ENCODE results near the gene EDAR. TPM values are rescaled to one million over a fixed set of nuclear protein-coding genes. Genes with fewer than 3 reads are reported as not detected.

EDAR gene
- 1 to 10 TPM in 1 of 4 donors, under 1 TPM in 2, not detected in 1; 0.38 to 5.0 (median 0.88) TPM for total RNA-seq

DNA sequence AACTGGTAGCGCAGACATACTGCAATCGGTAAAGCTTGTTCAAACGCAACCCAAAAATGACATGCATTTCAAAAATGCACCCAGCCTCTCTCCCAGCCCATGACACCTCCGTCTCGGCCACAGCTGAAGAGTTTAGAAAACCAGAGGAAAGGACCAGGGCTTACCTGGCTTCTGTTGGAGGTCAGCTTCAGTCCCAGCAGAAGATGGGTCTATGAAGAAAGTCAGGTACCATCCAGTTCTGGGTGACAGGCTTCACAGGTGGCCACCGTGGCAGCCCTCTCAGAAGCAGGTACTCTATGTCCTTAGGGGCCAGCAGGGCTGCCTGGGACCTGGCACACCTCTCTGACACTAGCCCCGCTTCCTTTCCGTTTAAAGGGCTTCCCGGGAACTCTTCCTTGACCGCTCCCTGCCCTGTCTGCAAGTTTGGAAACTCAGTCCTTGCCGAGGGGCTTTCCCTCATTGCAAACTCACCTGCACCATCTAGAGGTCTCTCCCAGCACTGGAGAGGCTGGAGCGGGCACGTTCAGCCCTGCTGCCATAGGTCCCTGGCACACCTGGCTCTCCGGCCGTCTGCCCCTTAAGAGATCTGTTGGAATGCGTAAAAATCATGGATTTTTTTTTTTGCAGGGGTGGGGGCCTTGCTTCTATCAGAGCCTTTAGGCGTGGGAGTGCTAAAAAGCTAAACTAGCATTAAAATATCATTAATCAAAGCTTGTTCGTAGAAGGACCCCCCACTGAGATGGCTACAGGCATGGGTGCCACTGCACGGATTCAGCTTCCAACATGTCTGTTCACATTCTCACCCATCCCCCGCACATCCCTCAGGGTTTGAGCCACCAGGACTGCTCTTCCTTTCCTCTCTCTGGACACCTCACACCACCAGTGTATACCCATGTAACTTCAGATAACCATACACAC lies at the start of gene EDAR:
Gene EDAR (minus strand): TSS at position 425 of the 918 bp plus-strand sequence. CDS start 58,206 bp downstream, outside the sequence.
- peak; percentile 23 to 67 (median 66) for DNase-seq
- H3K27me3 ChIP-seq, result no peaks in the 10 kb centered on the region
- no peaks in the 10 kb centered on the region for H3K36me3 ChIP-seq
- TF ChIP-seq, protein P1, sequence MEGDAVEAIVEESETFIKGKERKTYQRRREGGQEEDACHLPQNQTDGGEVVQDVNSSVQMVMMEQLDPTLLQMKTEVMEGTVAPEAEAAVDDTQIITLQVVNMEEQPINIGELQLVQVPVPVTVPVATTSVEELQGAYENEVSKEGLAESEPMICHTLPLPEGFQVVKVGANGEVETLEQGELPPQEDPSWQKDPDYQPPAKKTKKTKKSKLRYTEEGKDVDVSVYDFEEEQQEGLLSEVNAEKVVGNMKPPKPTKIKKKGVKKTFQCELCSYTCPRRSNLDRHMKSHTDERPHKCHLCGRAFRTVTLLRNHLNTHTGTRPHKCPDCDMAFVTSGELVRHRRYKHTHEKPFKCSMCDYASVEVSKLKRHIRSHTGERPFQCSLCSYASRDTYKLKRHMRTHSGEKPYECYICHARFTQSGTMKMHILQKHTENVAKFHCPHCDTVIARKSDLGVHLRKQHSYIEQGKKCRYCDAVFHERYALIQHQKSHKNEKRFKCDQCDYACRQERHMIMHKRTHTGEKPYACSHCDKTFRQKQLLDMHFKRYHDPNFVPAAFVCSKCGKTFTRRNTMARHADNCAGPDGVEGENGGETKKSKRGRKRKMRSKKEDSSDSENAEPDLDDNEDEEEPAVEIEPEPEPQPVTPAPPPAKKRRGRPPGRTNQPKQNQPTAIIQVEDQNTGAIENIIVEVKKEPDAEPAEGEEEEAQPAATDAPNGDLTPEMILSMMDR (IDR thresholded peaks at IDR 0.05), result peak in 3 of 6 experiments; percentile 58 to 68 (median 67)
- no peak for TF ChIP-seq POLR2A (IDR thresholded peaks at IDR 0.05)
- H3K4me3 ChIP-seq, result peak within 1 kb of the TSS; percentile 16 to 30 (median 24)
- peak within 1 kb of the TSS in 1 of 4 donors; percentile 28 for H3K27ac ChIP-seq
- peaks cover 0 to 21% (median 0%) of the 10 kb centered on the region in 4 donors for H3K4me1 ChIP-seq
- no peaks in the 10 kb centered on the region for H3K9me3 ChIP-seq

DNA sequence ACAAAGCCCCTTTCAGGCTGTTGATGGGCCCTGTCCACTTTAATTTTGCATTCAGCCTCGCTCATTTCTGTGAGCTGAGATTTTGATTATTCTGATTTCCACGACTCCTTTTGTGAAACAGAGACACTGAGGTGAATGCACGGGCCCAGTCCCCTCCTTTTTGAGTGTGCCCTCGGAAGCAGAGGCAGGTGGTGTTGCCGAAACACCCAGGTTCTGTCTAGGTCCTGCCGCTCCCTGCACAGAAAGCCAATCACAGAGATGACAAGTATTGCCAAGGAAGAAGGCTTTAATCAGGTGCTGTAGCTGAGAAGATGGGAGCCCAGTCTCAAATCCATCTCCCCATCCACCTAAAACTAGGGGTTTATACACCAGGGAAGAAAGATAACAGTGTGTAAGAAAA lies 44.2 kb upstream of the EDAR start:
- H3K27ac ChIP-seq, result peak overlapping the region; percentile 65 to 77 (median 74)
- H3K9me3 ChIP-seq, result no peaks in the 10 kb centered on the region
- no peak for TF ChIP-seq POLR2A (IDR thresholded peaks at IDR 0.05)
- TF ChIP-seq, protein P1 (IDR thresholded peaks at IDR 0.05), result no peak
- no peaks in the 10 kb centered on the region for H3K27me3 ChIP-seq
- peaks cover 0 to 5% (median 0%) of the 10 kb centered on the region in 4 donors for H3K4me1 ChIP-seq
- H3K4me3 ChIP-seq, result no peak overlapping the region
- no peaks in the 10 kb centered on the region for H3K36me3 ChIP-seq
- DNase-seq, result no peak

GRCh38 chr2:109032229-109032820 lies 43.3 kb upstream of the EDAR start:
- Histone ChIP-seq H3K4me1 (peaks cover 0 to 5% (median 0%) of the 10 kb centered on the region in 4 donors), H3K36me3 (no peaks in the 10 kb centered on the region), H3K9me3 (no peaks in the 10 kb centered on the region), H3K27ac (peak overlapping the region; percentile 65 to 77 (median 74)), H3K4me3 (peak overlapping the region; percentile 26 to 61 (median 52)), H3K27me3 (no peaks in the 10 kb centered on the region)
- DNase-seq, result peak in 2 of 3 donors; percentile 46 to 69
- TF ChIP-seq POLR2A (IDR thresholded peaks at IDR 0.05), result no peak
- TF ChIP-seq, protein P1 (IDR thresholded peaks at IDR 0.05), result no peak

DNA sequence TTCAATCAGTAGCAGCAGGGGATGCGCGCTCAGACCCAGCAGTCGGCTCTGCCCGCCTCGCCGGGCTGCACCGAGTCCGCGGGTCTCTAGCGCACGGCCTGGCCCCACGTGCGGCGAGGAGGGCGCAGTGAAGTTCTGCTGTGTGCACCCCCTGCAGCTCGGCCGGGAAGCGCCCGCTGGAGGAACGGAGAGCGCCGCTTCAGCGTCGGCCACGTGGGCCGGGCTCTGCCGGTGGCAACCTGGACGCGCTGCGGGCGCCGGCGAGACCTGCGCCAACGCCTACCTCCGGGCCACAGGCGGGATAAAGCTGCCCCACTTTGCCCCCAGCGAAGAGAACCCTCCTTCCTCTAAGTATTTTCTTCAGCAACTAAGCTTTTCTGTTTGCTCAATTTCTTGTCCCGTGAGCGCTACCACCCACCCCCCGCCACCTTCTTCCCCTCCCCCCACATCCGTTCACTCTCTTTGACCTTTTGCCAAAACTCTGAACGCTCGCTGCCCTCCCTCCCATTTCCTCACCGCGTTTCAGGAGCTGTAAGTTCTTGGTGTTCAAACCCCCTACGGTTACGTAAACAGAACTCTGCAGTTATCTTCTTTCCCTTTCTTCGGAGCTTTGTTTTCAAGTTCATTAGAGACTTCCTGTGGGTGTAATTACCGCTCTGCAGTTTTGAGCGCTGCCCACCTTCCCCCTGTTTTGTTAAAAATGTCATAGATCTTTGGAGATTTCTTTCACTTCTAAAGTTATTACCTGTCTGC lies 42.6 kb upstream of the EDAR start:
- peak overlapping the region; percentile 26 to 61 (median 52) for H3K4me3 ChIP-seq
- TF ChIP-seq POLR2A (IDR thresholded peaks at IDR 0.05), result peak in 1 of 2 donors; percentile 4
- TF ChIP-seq, protein P1 (IDR thresholded peaks at IDR 0.05), result peak in 1 of 6 experiments; percentile 19
- no peaks in the 10 kb centered on the region for H3K9me3 ChIP-seq
- H3K36me3 ChIP-seq, result no peaks in the 10 kb centered on the region
- DNase-seq, result peak; percentile 59 to 84 (median 70)
- no peaks in the 10 kb centered on the region for H3K27me3 ChIP-seq
- peak overlapping the region; percentile 67 to 84 (median 74) for H3K27ac ChIP-seq
- H3K4me1 ChIP-seq, result peaks cover 0 to 5% (median 0%) of the 10 kb centered on the region in 4 donors

DNA sequence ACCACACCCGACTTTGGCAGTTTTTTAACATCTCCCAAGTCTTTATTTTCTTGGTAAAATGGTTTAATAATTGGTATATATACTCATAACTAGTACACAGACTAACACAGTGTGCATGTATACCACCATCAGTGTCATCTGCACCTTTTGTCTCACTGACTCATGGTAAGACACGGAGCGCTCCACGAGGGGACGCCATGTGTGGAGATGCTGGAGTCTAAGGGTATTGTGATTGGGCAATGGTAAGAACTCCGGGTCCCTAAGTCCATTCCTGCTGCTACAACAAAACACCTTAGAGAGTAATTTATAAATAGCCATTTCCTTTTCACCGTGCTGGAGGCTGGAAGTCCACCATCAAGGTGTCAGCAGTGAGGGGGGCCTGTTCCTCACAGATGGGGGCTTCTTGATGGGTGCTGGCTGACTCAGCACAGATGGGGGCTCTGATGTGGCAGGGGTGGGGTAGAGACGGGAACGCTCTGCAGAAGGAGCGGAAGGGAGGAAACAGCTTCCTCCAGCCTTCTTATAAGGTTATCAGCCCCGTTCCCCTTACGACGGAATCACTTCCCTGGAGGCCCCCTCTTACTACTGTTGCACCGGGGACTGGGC lies 42.0 kb upstream of the EDAR start:
- DNase-seq, result peak in 1 of 3 donors; percentile 20
- peak overlapping the region; percentile 67 to 84 (median 74) for H3K27ac ChIP-seq
- H3K36me3 ChIP-seq, result no peaks in the 10 kb centered on the region
- H3K4me1 ChIP-seq, result peaks cover 0 to 5% (median 0%) of the 10 kb centered on the region in 4 donors
- peak overlapping the region; percentile 26 to 61 (median 52) for H3K4me3 ChIP-seq
- TF ChIP-seq, protein P1 (IDR thresholded peaks at IDR 0.05), result no peak
- TF ChIP-seq POLR2A (IDR thresholded peaks at IDR 0.05), result no peak
- H3K9me3 ChIP-seq, result no peaks in the 10 kb centered on the region
- no peaks in the 10 kb centered on the region for H3K27me3 ChIP-seq

Measured in Peyer's patch (tissue), 4 donors.